ENCODE measurements around the gene FGF3.

FGF3 gene

GRCh38 chr11:69843529-69843921 is 24.3 kb upstream of the FGF3 start:
- no peak for DNase-seq

DNA sequence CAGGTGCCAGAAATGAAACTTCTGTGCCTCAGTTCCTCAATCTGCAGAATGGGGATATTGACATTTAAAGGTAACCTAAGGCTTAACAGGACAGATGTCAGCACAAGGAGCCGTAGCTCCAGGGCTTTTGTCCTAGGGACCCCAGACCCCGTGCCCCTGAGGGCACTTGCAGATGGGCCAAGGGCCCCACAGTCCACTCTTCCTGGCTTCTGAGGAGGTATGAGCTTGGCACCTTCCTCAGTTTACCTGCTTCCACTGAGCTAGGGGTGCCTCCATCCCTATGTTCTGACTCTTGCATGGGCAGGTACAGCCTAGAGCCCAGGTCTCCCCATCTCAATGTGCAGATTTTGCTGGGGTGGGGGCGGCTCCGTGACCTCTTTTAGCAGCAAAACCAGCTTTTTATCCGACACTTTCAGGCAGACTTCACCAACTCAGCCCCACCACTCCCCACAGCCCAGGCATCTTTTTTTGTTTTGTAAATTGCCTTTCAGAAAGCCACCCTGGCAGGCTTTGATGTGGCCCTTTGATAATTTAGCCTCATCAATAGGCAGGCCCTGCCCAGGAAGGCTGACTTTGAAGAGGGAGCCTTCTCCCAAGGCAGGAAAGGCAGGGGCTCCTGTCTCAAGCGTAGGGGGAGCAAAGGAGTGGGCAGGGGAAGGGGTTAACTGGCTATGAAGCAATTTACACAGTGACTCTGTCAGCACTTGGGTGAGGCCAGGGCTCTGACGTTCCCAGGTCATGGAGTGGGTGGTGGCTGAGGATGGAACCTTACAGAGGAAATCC is 23.7 kb upstream of the FGF3 start:
- DNase-seq: no peak

GRCh38 chr11:69841859-69842698 is 22.9 kb upstream of the FGF3 start:
- no peak for DNase-seq

- DNase-seq: no peak
Observed at GRCh38 chr11:69841170-69841858, 22.1 kb upstream of the FGF3 start.

GRCh38 chr11:69840371-69841169 is 21.4 kb upstream of the FGF3 start:
- DNase-seq: no peak

- no peak for DNase-seq
Observed at GRCh38 chr11:69839516-69839915, 20.3 kb upstream of the FGF3 start.

- DNase-seq: no peak
Observed at GRCh38 chr11:69837791-69838190, 18.6 kb upstream of the FGF3 start.

DNA sequence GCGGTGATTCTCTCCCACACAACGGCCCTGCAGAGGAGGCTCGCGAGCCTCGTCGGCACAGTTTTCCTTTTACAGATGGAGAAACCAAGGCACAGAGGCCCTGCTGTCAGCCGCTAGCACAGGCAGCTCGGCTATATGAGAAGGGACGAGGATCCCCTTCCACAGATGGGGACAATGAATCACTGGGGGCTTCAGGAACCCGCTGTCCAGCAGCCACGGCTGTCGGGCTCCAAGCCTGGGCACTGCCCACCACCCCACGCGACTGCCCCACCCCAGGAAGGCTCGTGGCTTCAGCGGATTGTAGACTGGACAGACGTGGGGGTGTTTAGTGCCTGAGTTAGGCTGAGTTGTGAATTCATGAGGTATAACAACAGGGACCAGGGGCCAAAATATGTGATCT is 17.2 kb upstream of the FGF3 start:
- no peak for DNase-seq

DNA sequence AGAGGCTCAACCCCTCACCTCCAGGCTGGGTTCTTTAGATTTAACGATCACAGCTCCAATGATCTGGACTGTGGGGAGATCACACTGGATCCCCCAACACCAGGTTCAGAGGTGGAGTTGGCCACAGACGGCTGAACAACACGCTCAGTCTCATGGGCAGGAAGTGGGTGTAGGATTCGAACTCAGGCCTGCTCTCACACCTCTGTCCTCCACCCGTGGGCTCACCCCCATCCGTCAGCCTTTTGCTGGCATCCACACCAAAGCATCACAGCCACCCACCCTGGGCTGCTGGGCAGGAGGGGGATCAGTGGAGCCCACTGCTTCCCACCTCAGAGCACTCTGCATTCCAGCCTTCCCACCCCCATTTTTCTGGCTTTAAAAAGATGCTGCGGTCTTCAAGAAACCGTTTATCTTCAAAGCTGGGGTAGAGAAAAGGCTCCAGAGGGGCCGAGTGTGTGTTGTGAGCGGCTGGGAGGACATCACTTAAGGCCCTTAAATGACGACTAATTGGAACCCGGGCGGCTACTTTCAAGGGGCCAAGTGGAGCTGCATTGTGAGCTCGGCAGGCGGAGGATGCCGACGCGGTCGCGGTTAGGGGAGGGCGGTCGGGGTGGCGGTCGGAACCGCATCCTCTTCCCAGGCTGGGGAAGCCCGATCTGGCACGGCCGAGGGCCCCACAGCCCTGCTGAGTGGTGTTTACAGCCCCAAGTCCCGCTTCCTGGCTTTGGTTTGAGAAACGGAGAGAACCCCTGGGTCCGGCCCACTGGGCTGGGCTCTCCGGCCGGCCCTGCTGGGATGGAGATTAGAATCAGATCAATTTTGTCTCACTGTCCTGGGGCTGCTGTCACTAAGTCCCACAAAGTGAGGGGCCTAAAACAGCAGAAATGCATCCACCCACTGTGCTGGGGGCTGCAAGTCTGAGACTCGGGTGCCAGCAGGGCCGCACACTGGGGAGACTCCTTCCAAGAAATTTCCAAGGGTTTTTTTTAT is 15.9 kb upstream of the FGF3 start:
- DNase-seq: no peak

- DNase-seq: no peak
Observed at GRCh38 chr11:69834251-69834650, 15.0 kb upstream of the FGF3 start.

- DNase-seq: no peak
Observed at GRCh38 chr11:69832561-69833413, 13.6 kb upstream of the FGF3 start.

DNA sequence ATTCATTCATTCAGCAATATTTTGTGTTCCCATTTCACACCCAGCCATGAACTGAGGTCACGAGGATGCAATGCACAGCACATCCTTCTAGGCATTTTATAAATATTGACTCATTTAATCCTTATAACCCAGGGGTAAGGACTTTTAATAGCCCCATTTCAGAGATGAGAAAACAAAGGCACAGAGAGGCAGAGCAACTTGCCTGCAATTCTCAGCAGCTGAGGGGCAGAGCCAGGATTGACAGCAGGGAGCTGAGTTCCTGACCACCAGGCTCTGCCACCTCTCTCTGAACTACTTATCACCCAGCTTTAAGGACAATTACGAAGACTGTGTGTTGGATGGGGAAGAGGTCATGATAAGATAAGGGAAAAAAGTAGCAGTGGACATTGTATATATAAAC is 12.8 kb upstream of the FGF3 start:
- DNase-seq: no peak

- no peak for DNase-seq
Observed at GRCh38 chr11:69830086-69830485, 10.9 kb upstream of the FGF3 start.

- no peak for DNase-seq
Observed at GRCh38 chr11:69828971-69829344, 9.7 kb upstream of the FGF3 start.

- no peak for DNase-seq
Observed at GRCh38 chr11:69828276-69828970, 9.2 kb upstream of the FGF3 start.

DNA sequence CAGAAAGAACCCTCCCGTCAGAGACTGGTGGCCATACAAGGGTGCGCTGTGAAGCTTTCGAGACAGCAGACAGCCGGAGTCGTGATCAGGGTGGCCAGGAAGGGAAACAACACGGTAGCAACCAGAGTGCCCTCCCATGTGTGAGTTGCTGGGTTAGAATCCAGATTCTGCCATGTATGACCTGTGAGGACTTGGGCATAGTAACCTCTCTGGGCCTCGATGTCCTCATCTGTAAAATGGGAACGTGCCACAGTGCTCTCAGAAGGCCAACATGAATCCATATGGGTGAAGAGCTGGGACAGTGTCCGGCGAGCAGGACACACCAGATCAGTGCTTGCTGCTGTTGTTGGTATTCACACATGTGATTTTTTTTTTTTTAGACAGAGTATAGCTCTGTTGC is 7.6 kb upstream of the FGF3 start:
- no peak for DNase-seq

DNA sequence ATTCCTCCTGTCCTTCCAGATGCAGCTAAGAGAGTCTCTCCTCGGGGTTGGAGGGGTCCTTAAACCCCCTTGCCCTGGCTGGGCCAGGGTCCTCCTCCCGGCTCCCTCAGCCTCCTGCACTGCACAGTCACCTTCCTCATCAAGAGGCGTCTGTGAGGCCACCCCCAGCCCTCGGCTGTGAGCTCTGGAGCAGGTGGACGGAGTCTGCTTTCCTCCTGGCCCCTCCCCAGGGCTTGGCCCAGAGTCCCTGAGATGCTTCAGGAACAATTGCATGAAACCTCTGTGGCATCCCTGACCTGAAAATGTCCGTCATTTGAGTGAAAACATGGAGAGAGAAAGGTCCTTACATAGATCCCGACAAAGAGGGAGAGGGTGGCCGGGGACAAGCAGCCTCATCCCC is 6.7 kb upstream of the FGF3 start:
- DNase-seq: no peak

GRCh38 chr11:69825037-69825834 is 6.0 kb upstream of the FGF3 start:
- no peak for DNase-seq

GRCh38 chr11:69823641-69824265 is 4.5 kb upstream of the FGF3 start:
- DNase-seq: no peak
